Fibroblast of lung (primary cell): Measurements from ENCODE around the gene ADAM15. TPM values are rescaled to one million over a fixed set of nuclear protein-coding genes. Genes with fewer than 3 reads are reported as not detected.

Source experiments
- DNase-seq, 2 donors: peaks; one replicate each; pipeline versions ENCODE4 v3.0.0 to v3.0.0-alpha.2; 2010; ENCODE audit warnings: low read depth in 2 of 2
- H2AFZ ChIP-seq: 2 replicates; pipeline ENCODE4 v1.5.1; 2012; ENCODE audit warnings: low read length, control low read depth, inconsistent platforms
- H3K27ac ChIP-seq: 2 replicates; pipeline ENCODE4 v1.5.1; 2011; ENCODE audit warnings: low read length, control low read depth; ENCODE audit not compliant: insufficient read depth
- H3K27me3 ChIP-seq: 2 replicates; pipeline ENCODE4 v1.5.1; 2011; ENCODE audit warnings: mild to moderate bottlenecking, low read length; ENCODE audit not compliant: control insufficient read depth, insufficient read depth
- H3K36me3 ChIP-seq: 2 replicates; pipeline ENCODE4 v1.5.1; 2011; ENCODE audit warnings: low read length; ENCODE audit not compliant: control insufficient read depth, insufficient read depth
- H3K4me1 ChIP-seq: 2 replicates; pipeline ENCODE4 v1.5.1; 2011; ENCODE audit warnings: low read length; ENCODE audit not compliant: control insufficient read depth, insufficient read depth; ENCODE audit errors: extremely low read depth
- H3K4me2 ChIP-seq: 2 replicates; pipeline ENCODE4 v1.5.1; 2011; ENCODE audit warnings: low read length, control low read depth; ENCODE audit not compliant: insufficient read depth; ENCODE audit errors: extremely low read depth
- H3K4me3 ChIP-seq, 4 experiments: fragments of 200-600 bp in 1 of 4; sonication (generic) in 1 of 4; replicated peaks in 1 of 4; 2 replicates each; pipeline ENCODE4 v1.5.1; 2011 to 2016; ENCODE audit warnings: low read length in 4 of 4, low read depth in 3 of 4, mild to moderate bottlenecking in 3 of 4, control low read depth in 2 of 4, inconsistent platforms in 1 of 4, mixed read lengths in 1 of 4; ENCODE audit not compliant: insufficient read depth in 1 of 4; ENCODE audit errors: control extremely low read depth in 1 of 4
- H3K79me2 ChIP-seq: 2 replicates; pipeline ENCODE4 v1.5.1; 2012; ENCODE audit warnings: mild to moderate bottlenecking, low read length, inconsistent platforms; ENCODE audit not compliant: control insufficient read depth, insufficient read depth
- H3K9ac ChIP-seq: 2 replicates; pipeline ENCODE4 v1.5.1; 2011; ENCODE audit warnings: mild to moderate bottlenecking, low read length, control low read depth; ENCODE audit not compliant: insufficient read depth
- H3K9me3 ChIP-seq: 2 replicates; pipeline ENCODE4 v1.5.1; 2012; ENCODE audit warnings: low read depth, low read length; ENCODE audit not compliant: control insufficient read depth, insufficient read depth
- H4K20me1 ChIP-seq: 2 replicates; pipeline ENCODE4 v1.5.1; 2011; ENCODE audit warnings: low read length; ENCODE audit not compliant: control insufficient read depth, insufficient read depth; ENCODE audit errors: extremely low read depth
- EZH2 ChIP-seq: IDR thresholded peaks from 2 replicates; pipeline ENCODE4 v1.5.1; 2012; ENCODE audit warnings: low read length, control low read depth, mild to moderate bottlenecking; ENCODE audit errors: missing control alignments
- polyA plus RNA-seq, 2 donors: library from polyadenylated mRNA; depleted of rRNA in 1 of 2; stranded (reverse) in 1 of 2; unstranded in 1 of 2; fragments of >200 nt; gene quantifications; 2 replicates each; pipeline ENCODE4 v1.2.1, GENCODE V29; 2011 to 2012; ENCODE audit warnings: missing spikeins in 1 of 2
- total RNA-seq: library from RNA; depleted of rRNA; stranded (reverse); fragments of >200 nt; gene quantifications from 2 replicates; pipeline ENCODE4 v1.2.1, GENCODE V29; 2014
- TF ChIP-seq, protein P1 (sequence below), 2 donors: IDR thresholded peaks in 1 of 2; conservative IDR thresholded peaks in 1 of 2; 1 replicate in 1 of 2; 2 replicates in 1 of 2; pipeline ENCODE4 v1.5.1; 2011 to 2012; ENCODE audit warnings: low read length in 2 of 2, control low read depth in 1 of 2, inconsistent platforms in 1 of 2, low read depth in 1 of 2, mild to moderate bottlenecking in 1 of 2

ADAM15 gene
- total and polyA plus RNA-seq, 2 donors (not counting 1 experiment from before 2014, with no cell fraction given) = 19.5 to 58.5 TPM

DNA sequence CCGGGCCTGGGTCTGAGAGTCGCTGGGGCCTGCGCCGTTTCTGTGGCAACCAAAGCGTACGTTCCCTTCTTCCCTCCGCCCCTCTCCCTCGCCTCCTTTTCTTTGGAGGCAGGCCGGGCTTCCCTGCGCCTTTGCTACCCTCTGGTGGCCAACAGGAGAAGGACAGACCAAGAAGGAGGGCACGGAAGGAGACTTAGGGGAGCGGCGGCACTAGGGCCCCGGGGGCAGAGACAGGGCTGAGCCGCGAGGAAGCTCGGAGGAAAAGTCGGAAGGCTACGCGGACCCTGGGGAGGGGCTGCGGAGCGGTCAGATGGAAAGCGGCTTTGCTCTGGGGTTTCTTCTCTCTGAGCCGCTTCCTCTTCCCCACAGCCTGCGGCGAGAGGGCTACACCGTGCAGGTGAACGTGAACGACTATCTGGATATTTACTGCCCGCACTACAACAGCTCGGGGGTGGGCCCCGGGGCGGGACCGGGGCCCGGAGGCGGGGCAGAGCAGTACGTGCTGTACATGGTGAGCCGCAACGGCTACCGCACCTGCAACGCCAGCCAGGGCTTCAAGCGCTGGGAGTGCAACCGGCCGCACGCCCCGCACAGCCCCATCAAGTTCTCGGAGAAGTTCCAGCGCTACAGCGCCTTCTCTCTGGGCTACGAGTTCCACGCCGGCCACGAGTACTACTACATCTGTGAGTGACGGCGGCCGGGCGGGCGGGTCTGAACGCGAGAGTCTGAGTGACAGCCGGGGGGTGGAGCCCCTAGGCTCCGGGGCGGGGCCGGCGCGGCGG, 33.8 kb downstream of the ADAM15 start:
- Histone ChIP-seq H3K4me1 (peaks cover 9% of the 10 kb centered on the region), H3K4me3 (peak overlapping the region; percentile 67 to 86 (median 74)), H3K27me3 (peaks cover 40% of the 10 kb centered on the region), H3K79me2 (no peaks in the 10 kb centered on the region), H3K9ac (no peak overlapping the region), H3K27ac (peak overlapping the region; percentile 37), H2AFZ (peak overlapping the region; percentile 92), H3K9me3 (no peaks in the 10 kb centered on the region), H4K20me1 (no peaks in the 10 kb centered on the region), H3K4me2 (peak overlapping the region; percentile 84), H3K36me3 (no peaks in the 10 kb centered on the region)
- TF ChIP-seq EZH2 = no peak
- TF ChIP-seq, protein P1, sequence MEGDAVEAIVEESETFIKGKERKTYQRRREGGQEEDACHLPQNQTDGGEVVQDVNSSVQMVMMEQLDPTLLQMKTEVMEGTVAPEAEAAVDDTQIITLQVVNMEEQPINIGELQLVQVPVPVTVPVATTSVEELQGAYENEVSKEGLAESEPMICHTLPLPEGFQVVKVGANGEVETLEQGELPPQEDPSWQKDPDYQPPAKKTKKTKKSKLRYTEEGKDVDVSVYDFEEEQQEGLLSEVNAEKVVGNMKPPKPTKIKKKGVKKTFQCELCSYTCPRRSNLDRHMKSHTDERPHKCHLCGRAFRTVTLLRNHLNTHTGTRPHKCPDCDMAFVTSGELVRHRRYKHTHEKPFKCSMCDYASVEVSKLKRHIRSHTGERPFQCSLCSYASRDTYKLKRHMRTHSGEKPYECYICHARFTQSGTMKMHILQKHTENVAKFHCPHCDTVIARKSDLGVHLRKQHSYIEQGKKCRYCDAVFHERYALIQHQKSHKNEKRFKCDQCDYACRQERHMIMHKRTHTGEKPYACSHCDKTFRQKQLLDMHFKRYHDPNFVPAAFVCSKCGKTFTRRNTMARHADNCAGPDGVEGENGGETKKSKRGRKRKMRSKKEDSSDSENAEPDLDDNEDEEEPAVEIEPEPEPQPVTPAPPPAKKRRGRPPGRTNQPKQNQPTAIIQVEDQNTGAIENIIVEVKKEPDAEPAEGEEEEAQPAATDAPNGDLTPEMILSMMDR (conservative IDR thresholded peaks at IDR 0.05 in 1 of 2, IDR thresholded peaks at IDR 0.05 in 1 of 2; ENCODE audit: low read depth in 1 of 2, low read length in 2 of 2) = peak; percentile 82 to 84
- peak; percentile 87 to 93 for DNase-seq

GRCh38 chr1:155085504-155086127, 34.5 kb downstream of the ADAM15 start:
- H3K27me3 ChIP-seq = peaks cover 34% of the 10 kb centered on the region
- no peaks in the 10 kb centered on the region for H3K9me3 ChIP-seq
- H3K27ac ChIP-seq = peak overlapping the region; percentile 37
- H4K20me1 ChIP-seq = no peaks in the 10 kb centered on the region
- no peaks in the 10 kb centered on the region for H3K79me2 ChIP-seq
- peak overlapping the region; percentile 20 for H3K9ac ChIP-seq
- peak overlapping the region; percentile 23 for H2AFZ ChIP-seq
- H3K36me3 ChIP-seq = no peaks in the 10 kb centered on the region
- TF ChIP-seq EZH2 = no peak
- TF ChIP-seq, protein P1 (conservative IDR thresholded peaks at IDR 0.05 in 1 of 2, IDR thresholded peaks at IDR 0.05 in 1 of 2; ENCODE audit: low read depth in 1 of 2, low read length in 2 of 2) = no peak
- DNase-seq = peak in 1 of 2 donors; percentile 33
- H3K4me1 ChIP-seq = peaks cover 9% of the 10 kb centered on the region
- H3K4me3 ChIP-seq = peak overlapping the region; percentile 67 to 86 (median 74)
- H3K4me2 ChIP-seq = peak overlapping the region; percentile 83

GRCh38 chr1:155086128-155086741, 35.1 kb downstream of the ADAM15 start:
- H2AFZ ChIP-seq = no peak overlapping the region

More at GRCh38 chr1:155086128-155086741, 35.1 kb downstream of the ADAM15 start:
- TF ChIP-seq, protein P1 (conservative IDR thresholded peaks at IDR 0.05 in 1 of 2, IDR thresholded peaks at IDR 0.05 in 1 of 2; ENCODE audit: low read depth in 1 of 2, low read length in 2 of 2) = peak; percentile 71 to 90
- no peak for TF ChIP-seq EZH2
- Histone ChIP-seq H3K36me3 (no peaks in the 10 kb centered on the region), H3K4me3 (no peak overlapping the region), H3K4me2 (no peak overlapping the region), H3K9me3 (no peaks in the 10 kb centered on the region), H3K9ac (no peak overlapping the region), H3K4me1 (peaks cover 9% of the 10 kb centered on the region), H3K79me2 (no peaks in the 10 kb centered on the region), H4K20me1 (no peaks in the 10 kb centered on the region), H3K27ac (no peak overlapping the region), H3K27me3 (peaks cover 28% of the 10 kb centered on the region)
- DNase-seq = peak in 1 of 2 donors; percentile 38
